Uterine smooth muscle cell (primary cell): ENCODE results near the gene B4GALNT1. TPM values are rescaled to one million over a fixed set of nuclear protein-coding genes. Genes with fewer than 3 reads are reported as not detected.

Experiments used
- total RNA-seq: library from RNA; depleted of rRNA; stranded (reverse); fragments of >200 nt; gene quantifications from 2 replicates; pipeline ENCODE4 v1.2.3, GENCODE V29; 2014

B4GALNT1 gene
- 3.4 and 4.0 TPM in 2 replicates for total RNA-seq

GRCh38 chr12:57632958-57633840 is at the start of gene B4GALNT1:
TSS of gene B4GALNT1 (minus strand) at chr12:57633201. CDS start at chr12:57632132, 1,069 bp downstream.

GRCh38 chr12:57611108-57611826 is 21.7 kb downstream of the B4GALNT1 start, which contains the start of gene ARHGEF25:
TSS of gene ARHGEF25 (plus strand) at chr12:57611435. CDS start at chr12:57611895, 460 bp downstream.

GRCh38 chr12:57604454-57604991 is 28.5 kb downstream of the B4GALNT1 start, which contains the start of gene DTX3:
TSS of gene DTX3 (plus strand) at chr12:57604824. CDS start at chr12:57606518, 1,694 bp downstream.

GRCh38 chr12:57590864-57591781 is 41.9 kb downstream of the B4GALNT1 start, which contains the start of gene PIP4K2C:
TSS of gene PIP4K2C (plus strand) at chr12:57591192. CDS start at chr12:57591290, 98 bp downstream.

Other genes with a start within 250 kb of the B4GALNT1 start
- 12.4 and 13.6 TPM in 2 replicates for gene R3HDM2, start 202.2 kb downstream of the B4GALNT1 start, total RNA-seq
- gene INHBC, start 198.4 kb downstream of the B4GALNT1 start, total RNA-seq, result not detected in 2 replicates
- 2.1 and 17.0 TPM in 2 replicates for gene INHBE, start 177.9 kb downstream of the B4GALNT1 start, total RNA-seq
- gene GLI1, start 173.4 kb downstream of the B4GALNT1 start, total RNA-seq, result 2.4 and 3.1 TPM in 2 replicates
- 0.11 and 0.12 TPM in 2 replicates for gene ARHGAP9, start 153.3 kb downstream of the B4GALNT1 start, total RNA-seq
- 209 and 350 TPM in 2 replicates for gene MARS1, start 145.1 kb downstream of the B4GALNT1 start, total RNA-seq
- 136 and 444 TPM in 2 replicates for gene DDIT3, start 112.7 kb downstream of the B4GALNT1 start, total RNA-seq
- 4.9 and 8.1 TPM in 2 replicates for gene MBD6, start 110.4 kb downstream of the B4GALNT1 start, total RNA-seq
- 80.7 and 106 TPM in 2 replicates for gene DCTN2, start 86.0 kb downstream of the B4GALNT1 start, total RNA-seq
- gene KIF5A, start 83.2 kb downstream of the B4GALNT1 start, total RNA-seq, result 0.44 and 0.50 TPM in 2 replicates
- 13.6 and 16.5 TPM in 2 replicates for gene PIP4K2C, start 42.0 kb downstream of the B4GALNT1 start, total RNA-seq
- gene DTX3, start 28.4 kb downstream of the B4GALNT1 start, total RNA-seq, result 15.6 and 23.1 TPM in 2 replicates
- gene ARHGEF25, start 21.8 kb downstream of the B4GALNT1 start, total RNA-seq, result 17.9 and 27.1 TPM in 2 replicates
- 276 and 299 TPM in 2 replicates for gene OS9, start 60.9 kb upstream of the B4GALNT1 start, total RNA-seq
- gene AGAP2, start 105.5 kb upstream of the B4GALNT1 start, total RNA-seq, result 0.33 and 0.87 TPM in 2 replicates
- gene TSPAN31, start 111.8 kb upstream of the B4GALNT1 start, total RNA-seq, result 56.9 and 94.5 TPM in 2 replicates
- gene CDK4, start 119.1 kb upstream of the B4GALNT1 start, total RNA-seq, result 177 and 190 TPM in 2 replicates
- gene MARCHF9, start 121.9 kb upstream of the B4GALNT1 start, total RNA-seq, result 3.0 and 3.9 TPM in 2 replicates
- under 0.01 and 0.55 TPM in 2 replicates for gene CYP27B1, start 133.9 kb upstream of the B4GALNT1 start, total RNA-seq
- gene METTL1, start 138.9 kb upstream of the B4GALNT1 start, total RNA-seq, result 5.2 and 7.4 TPM in 2 replicates
- gene EEF1AKMT3, start 139.4 kb upstream of the B4GALNT1 start, total RNA-seq, result 3.8 and 8.1 TPM in 2 replicates
- 17.6 and 21.1 TPM in 2 replicates for gene TSFM, start 149.6 kb upstream of the B4GALNT1 start, total RNA-seq
- 0.89 and 2.2 TPM in 2 replicates for gene AVIL, start 185.5 kb upstream of the B4GALNT1 start, total RNA-seq
- 56.1 and 70.4 TPM in 2 replicates for gene CTDSP2, start 213.5 kb upstream of the B4GALNT1 start, total RNA-seq